HepG2 (cell line): ENCODE measurements around the gene ARAP1. TPM values are rescaled to one million over a fixed set of nuclear protein-coding genes. Genes with fewer than 3 reads are reported as not detected.

Experiments
- ISX ChIP-seq: sonication (generic); formaldehyde crosslinking; conservative IDR thresholded peaks from 2 replicates; pipeline ENCODE4 v1.5.0; 2020; ENCODE audit warnings: missing genetic modification reagents
- MIXL1 ChIP-seq: IDR thresholded peaks from 2 replicates; pipeline ENCODE4 v1.6.1; 2016
- NR2F1 ChIP-seq, 2 experiments: fragments of 450-650 bp in 1 of 2; formaldehyde crosslinking in 1 of 2; IDR thresholded peaks; 2 replicates each; pipeline versions ENCODE4 v1.5.0 to v1.6.1; 2016 to 2020; ENCODE audit warnings: mild to moderate bottlenecking in 1 of 2, missing compliant biosample characterization in 1 of 2, missing genetic modification reagents in 1 of 2, moderate library complexity in 1 of 2
- RARA ChIP-seq: IDR thresholded peaks from 2 replicates; pipeline ENCODE4 v1.6.1; 2016; ENCODE audit warnings: missing genetic modification reagents, missing compliant biosample characterization
- RBFOX2 ChIP-seq: fragments of 200-400 bp; formaldehyde crosslinking; IDR thresholded peaks from 2 replicates; pipeline ENCODE4 v1.6.1; 2017; ENCODE audit warnings: low read depth, mild to moderate bottlenecking, low read length
- TCF12 ChIP-seq, 2 experiments: fragments of 450-650 bp in 1 of 2; sonication (generic) in 1 of 2; formaldehyde crosslinking in 1 of 2; IDR thresholded peaks; 2 replicates each; pipeline versions ENCODE4 v1.6.1 to v1.8.0; 2017 to 2022; ENCODE audit warnings: antibody characterized with exemption in 1 of 2, mild to moderate bottlenecking in 1 of 2, missing genetic modification reagents in 1 of 2, moderate library complexity in 1 of 2
- YEATS4 ChIP-seq: sonication (generic); formaldehyde crosslinking; IDR thresholded peaks from 2 replicates; pipeline ENCODE4 v1.4.0; 2020; ENCODE audit warnings: missing genetic modification reagents, borderline replicate concordance
- ZBTB7B ChIP-seq: sonication (generic); formaldehyde crosslinking; IDR thresholded peaks from 2 replicates; pipeline ENCODE4 v1.4.0; 2020; ENCODE audit warnings: missing genetic modification reagents
- ZFP36 ChIP-seq: fragments of 150-350 bp; IDR thresholded peaks from 2 replicates; pipeline ENCODE4 v1.6.1; 2018; ENCODE audit warnings: borderline replicate concordance, low read length, low read depth; ENCODE audit not compliant: partially characterized antibody
- ZFP37 ChIP-seq: sonication (generic); formaldehyde crosslinking; IDR thresholded peaks from 2 replicates; pipeline ENCODE4 v1.4.0; 2020; ENCODE audit warnings: missing genetic modification reagents, borderline replicate concordance
- ZNF10 ChIP-seq: sonication (generic); formaldehyde crosslinking; IDR thresholded peaks from 2 replicates; pipeline ENCODE4 v1.4.0; 2020; ENCODE audit warnings: mild to moderate bottlenecking, low read depth, missing genetic modification reagents, borderline replicate concordance
- ZNF20 ChIP-seq: sonication (generic); formaldehyde crosslinking; IDR thresholded peaks from 2 replicates; pipeline ENCODE4 v1.4.0; 2020; ENCODE audit warnings: mild to moderate bottlenecking, moderate library complexity, missing genetic modification reagents
- ZNF644 ChIP-seq: IDR thresholded peaks from 2 replicates; pipeline ENCODE4 v1.6.1; 2016; ENCODE audit warnings: low read depth
- ZNF720 ChIP-seq: sonication (generic); formaldehyde crosslinking; IDR thresholded peaks from 2 replicates; pipeline ENCODE4 v1.4.0; 2020; ENCODE audit warnings: missing genetic modification reagents
- polyA plus RNA-seq, 8 experiments: library from polyadenylated mRNA; depleted of rRNA in 3 of 8; stranded (reverse) in 7 of 8; unstranded in 1 of 8; fragments of >200 nt; fragmentation: Illumina TruSeq in 4 of 8; extraction: Trizol in 4 of 8; gene quantifications; 2 replicates each; pipeline versions ENCODE4 v1.2.1 to v1.2.3, GENCODE V29; 2011 to 2016; ENCODE audit warnings: low read depth in 4 of 8, missing spikeins in 1 of 8, mixed read lengths in 1 of 8; ENCODE audit not compliant: insufficient read depth in 1 of 8
- total RNA-seq, 5 experiments: library from RNA; depleted of rRNA; stranded (reverse); fragments of >200 nt; fragmentation: Illumina TruSeq; extraction: Trizol; gene quantifications; 2 replicates each; pipeline ENCODE4 v1.2.3, GENCODE V29; 2016; ENCODE audit warnings: low read depth in 1 of 5
- TF ChIP-seq, protein P1 (sequence below): sonication (generic); formaldehyde crosslinking; conservative IDR thresholded peaks from 2 replicates; pipeline ENCODE4 v1.8.0; 2022; ENCODE audit warnings: mild to moderate bottlenecking, moderate library complexity, missing genetic modification reagents
- TF ChIP-seq, protein P2 (sequence below): sonication (generic); formaldehyde crosslinking; IDR thresholded peaks from 2 replicates; pipeline ENCODE4 v1.8.1; 2023; ENCODE audit warnings: missing genetic modification reagents, mild to moderate bottlenecking, borderline replicate concordance
- TF ChIP-seq, protein P3 (sequence below): sonication (generic); formaldehyde crosslinking; IDR thresholded peaks from 2 replicates; pipeline ENCODE4 v1.5.1; 2020; ENCODE audit warnings: missing genetic modification reagents, mild to moderate bottlenecking, borderline replicate concordance
- TF ChIP-seq, protein P4 (sequence below): sonication (generic); formaldehyde crosslinking; IDR thresholded peaks from 2 replicates; pipeline ENCODE4 v1.4.0; 2020; ENCODE audit warnings: missing genetic modification reagents, borderline replicate concordance
- TF ChIP-seq, protein P5 (sequence below): sonication (generic); formaldehyde crosslinking; IDR thresholded peaks from 2 replicates; pipeline ENCODE4 v1.5.0; 2020; ENCODE audit warnings: mild to moderate bottlenecking, missing genetic modification reagents, borderline replicate concordance

ARAP1 gene
- total and polyA plus RNA-seq, 2 of the 13 experiments (the other 11 are each of a cell fraction or from before 2014, with no cell fraction given) = 43.2 to 55.5 TPM

DNA sequence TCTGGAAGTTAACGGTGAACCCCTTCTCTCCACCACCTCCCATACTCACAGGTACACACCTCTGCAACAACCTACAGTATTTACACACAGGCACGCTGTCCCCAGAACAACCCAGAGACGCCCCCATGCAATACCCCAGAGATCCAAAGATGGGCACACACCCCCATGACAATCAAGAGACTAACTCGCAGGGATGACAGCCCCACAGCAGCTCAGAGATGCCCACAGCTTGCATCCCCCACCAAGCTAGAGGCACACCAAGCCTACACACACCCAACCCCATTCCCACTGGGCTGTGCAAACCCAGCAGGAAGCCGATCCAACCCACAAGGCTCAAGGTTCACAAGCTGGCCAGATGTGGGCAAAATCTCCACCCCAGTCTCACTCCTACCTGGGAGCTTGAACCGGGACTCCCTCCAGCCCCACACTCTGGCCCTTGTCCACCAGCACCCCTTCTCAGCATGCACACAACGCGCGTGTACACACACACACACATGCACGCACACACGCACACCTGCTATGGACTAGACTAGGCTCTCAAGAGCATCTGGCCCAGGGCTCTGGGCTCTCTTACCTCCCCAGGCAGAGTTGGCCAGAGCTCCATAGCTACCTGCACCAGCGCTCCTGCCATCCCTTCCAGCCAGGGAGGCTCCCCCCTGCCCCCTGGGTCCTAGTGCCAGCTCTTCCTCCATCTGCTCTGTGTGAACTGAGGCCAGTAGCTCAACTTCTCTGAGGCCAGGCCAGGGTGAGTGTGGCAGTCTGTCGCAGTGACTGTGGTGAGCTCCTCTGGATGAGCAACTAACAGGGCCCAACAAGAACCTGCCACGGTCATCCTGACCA lies 30.1 kb upstream of the ARAP1 start (continued):
- TF ChIP-seq, protein P1, sequence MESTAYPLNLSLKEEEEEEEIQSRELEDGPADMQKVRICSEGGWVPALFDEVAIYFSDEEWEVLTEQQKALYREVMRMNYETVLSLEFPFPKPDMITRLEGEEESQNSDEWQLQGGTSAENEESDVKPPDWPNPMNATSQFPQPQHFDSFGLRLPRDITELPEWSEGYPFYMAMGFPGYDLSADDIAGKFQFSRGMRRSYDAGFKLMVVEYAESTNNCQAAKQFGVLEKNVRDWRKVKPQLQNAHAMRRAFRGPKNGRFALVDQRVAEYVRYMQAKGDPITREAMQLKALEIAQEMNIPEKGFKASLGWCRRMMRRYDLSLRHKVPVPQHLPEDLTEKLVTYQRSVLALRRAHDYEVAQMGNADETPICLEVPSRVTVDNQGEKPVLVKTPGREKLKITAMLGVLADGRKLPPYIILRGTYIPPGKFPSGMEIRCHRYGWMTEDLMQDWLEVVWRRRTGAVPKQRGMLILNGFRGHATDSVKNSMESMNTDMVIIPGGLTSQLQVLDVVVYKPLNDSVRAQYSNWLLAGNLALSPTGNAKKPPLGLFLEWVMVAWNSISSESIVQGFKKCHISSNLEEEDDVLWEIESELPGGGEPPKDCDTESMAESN (CRISPR knock-in tag) = no peak
- no peak for TF ChIP-seq RARA (CRISPR knock-in tag)
- no peak for TF ChIP-seq MIXL1 (CRISPR knock-in tag)
- no peak for TF ChIP-seq ISX (CRISPR knock-in tag)
- TF ChIP-seq, protein P2, sequence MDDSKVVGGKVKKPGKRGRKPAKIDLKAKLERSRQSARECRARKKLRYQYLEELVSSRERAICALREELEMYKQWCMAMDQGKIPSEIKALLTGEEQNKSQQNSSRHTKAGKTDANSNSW = no peak
- TF ChIP-seq ZBTB7B (CRISPR knock-in tag) = peak; percentile 62; the same call in 1 of the 2 replicates
- no peak for TF ChIP-seq RBFOX2
- TF ChIP-seq ZNF644 = no peak
- no peak for TF ChIP-seq TCF12 (IDR thresholded peaks at IDR 0.05)
- TF ChIP-seq TCF12 (CRISPR knock-in tag; IDR thresholded peaks at IDR 0.05) = no peak
- no peak for TF ChIP-seq ZNF20 (CRISPR knock-in tag)
- TF ChIP-seq ZFP36 = no peak
- no peak for TF ChIP-seq NR2F1 (CRISPR knock-in tag; IDR thresholded peaks at IDR 0.05)
- TF ChIP-seq, protein P3, sequence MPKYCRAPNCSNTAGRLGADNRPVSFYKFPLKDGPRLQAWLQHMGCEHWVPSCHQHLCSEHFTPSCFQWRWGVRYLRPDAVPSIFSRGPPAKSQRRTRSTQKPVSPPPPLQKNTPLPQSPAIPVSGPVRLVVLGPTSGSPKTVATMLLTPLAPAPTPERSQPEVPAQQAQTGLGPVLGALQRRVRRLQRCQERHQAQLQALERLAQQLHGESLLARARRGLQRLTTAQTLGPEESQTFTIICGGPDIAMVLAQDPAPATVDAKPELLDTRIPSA = no peak
- no peak for TF ChIP-seq ZNF720 (CRISPR knock-in tag)
- TF ChIP-seq ZFP37 (CRISPR knock-in tag) = no peak
- TF ChIP-seq YEATS4 = peak; percentile 77
- TF ChIP-seq ZNF10 = no peak
- TF ChIP-seq, protein P4, sequence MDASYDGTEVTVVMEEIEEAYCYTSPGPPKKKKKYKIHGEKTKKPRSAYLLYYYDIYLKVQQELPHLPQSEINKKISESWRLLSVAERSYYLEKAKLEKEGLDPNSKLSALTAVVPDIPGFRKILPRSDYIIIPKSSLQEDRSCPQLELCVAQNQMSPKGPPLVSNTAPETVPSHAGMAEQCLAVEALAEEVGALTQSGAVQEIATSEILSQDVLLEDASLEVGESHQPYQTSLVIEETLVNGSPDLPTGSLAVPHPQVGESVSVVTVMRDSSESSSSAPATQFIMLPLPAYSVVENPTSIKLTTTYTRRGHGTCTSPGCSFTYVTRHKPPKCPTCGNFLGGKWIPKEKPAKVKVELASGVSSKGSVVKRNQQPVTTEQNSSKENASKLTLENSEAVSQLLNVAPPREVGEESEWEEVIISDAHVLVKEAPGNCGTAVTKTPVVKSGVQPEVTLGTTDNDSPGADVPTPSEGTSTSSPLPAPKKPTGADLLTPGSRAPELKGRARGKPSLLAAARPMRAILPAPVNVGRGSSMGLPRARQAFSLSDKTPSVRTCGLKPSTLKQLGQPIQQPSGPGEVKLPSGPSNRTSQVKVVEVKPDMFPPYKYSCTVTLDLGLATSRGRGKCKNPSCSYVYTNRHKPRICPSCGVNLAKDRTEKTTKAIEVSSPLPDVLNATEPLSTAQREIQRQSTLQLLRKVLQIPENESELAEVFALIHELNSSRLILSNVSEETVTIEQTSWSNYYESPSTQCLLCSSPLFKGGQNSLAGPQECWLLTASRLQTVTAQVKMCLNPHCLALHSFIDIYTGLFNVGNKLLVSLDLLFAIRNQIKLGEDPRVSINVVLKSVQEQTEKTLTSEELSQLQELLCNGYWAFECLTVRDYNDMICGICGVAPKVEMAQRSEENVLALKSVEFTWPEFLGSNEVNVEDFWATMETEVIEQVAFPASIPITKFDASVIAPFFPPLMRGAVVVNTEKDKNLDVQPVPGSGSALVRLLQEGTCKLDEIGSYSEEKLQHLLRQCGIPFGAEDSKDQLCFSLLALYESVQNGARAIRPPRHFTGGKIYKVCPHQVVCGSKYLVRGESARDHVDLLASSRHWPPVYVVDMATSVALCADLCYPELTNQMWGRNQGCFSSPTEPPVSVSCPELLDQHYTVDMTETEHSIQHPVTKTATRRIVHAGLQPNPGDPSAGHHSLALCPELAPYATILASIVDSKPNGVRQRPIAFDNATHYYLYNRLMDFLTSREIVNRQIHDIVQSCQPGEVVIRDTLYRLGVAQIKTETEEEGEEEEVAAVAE (CRISPR knock-in tag) = no peak
- TF ChIP-seq, protein P5, sequence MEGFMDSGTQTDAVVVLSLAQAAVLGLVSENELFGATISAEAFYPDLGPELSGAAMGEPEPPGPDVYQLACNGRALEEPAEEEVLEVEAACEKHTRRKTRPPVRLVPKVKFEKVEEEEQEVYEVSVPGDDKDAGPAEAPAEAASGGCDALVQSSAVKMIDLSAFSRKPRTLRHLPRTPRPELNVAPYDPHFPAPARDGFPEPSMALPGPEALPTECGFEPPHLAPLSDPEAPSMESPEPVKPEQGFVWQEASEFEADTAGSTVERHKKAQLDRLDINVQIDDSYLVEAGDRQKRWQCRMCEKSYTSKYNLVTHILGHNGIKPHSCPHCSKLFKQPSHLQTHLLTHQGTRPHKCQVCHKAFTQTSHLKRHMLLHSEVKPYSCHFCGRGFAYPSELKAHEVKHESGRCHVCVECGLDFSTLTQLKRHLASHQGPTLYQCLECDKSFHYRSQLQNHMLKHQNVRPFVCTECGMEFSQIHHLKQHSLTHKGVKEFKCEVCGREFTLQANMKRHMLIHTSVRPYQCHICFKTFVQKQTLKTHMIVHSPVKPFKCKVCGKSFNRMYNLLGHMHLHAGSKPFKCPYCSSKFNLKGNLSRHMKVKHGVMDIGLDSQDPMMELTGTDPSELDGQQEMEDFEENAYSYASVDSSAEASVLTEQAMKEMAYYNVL (CRISPR knock-in tag) = peak; percentile 46; the same call in 1 of the 2 replicates
